ENCODE data around the gene EFCAB6. TPM values are rescaled to one million over a fixed set of nuclear protein-coding genes. Genes with fewer than 3 reads are reported as not detected.

The EFCAB6 gene
- polyA plus RNA-seq, 3 donors = not detected

DNA sequence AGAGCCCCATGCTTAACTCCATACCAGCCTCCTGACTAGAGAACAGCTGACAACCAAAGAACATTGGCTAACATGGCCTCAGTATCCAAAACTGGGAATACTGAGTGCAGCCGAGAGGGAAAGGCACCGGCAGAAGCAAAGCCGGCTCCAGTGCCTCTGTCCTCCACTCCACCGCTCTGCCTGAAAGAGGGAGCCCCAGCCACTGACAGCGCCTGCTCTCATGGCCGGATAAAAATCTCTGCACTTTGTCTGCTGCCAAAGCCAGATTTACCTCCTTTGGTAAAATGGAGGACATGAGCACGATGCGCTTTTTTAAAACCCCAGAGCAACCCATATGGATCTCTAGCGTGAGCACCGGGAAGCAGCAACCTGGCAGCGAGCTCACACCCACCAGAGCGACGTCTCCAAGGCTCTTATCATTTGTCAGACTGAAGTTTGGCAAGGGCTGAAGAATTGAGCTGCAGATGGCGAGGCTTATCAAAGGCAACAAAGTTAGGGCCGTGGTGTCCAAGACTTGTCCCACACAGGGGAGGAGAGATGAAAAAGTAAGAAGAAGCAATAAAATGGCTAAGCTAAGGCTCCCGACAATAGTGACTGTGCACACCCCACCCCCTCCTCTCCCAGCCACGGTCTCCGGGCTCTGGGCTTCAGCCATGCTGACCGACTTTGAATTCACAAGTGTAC, 71.4 kb downstream of the EFCAB6 start:
- Histone ChIP-seq H3K79me2 (ENCODE audit: insufficient read depth, low read length) (no peaks in the 10 kb centered on the region), H4K20me1 (ENCODE audit: insufficient read depth, low read length) (no peaks in the 10 kb centered on the region), H3K27ac (ENCODE audit: low read depth in 1 of 2, low read length in 2 of 2) (no peak overlapping the region), H3K9me3 (replicated peaks in 1 of 2; ENCODE audit: control insufficient read depth in 1 of 2, insufficient read depth in 1 of 2, low read length in 2 of 2) (no peaks in the 10 kb centered on the region), H3K4me1 (ENCODE audit: control insufficient read depth in 1 of 2, insufficient read depth in 2 of 2, low read length in 2 of 2) (no peaks in the 10 kb centered on the region), H3K36me3 (replicated peaks in 1 of 2; ENCODE audit: control insufficient read depth in 1 of 2, insufficient read depth in 2 of 2, low read length in 2 of 2) (no peaks in the 10 kb centered on the region), H3K4me2 (replicated peaks; ENCODE audit: extremely low read depth, low read length, poor library complexity, severe bottlenecking) (no peak overlapping the region), H3K27me3 (ENCODE audit: control insufficient read depth in 2 of 2, insufficient read depth in 2 of 2, low read length in 2 of 2) (no peaks in the 10 kb centered on the region), H2AFZ (ENCODE audit: insufficient read depth, low read depth, low read length, poor library complexity, severe bottlenecking) (no peak overlapping the region), H3K9ac (ENCODE audit: insufficient read depth, low read length, poor library complexity, severe bottlenecking) (no peak overlapping the region), H3K4me3 (replicated peaks in 1 of 3; ENCODE audit: low read depth in 2 of 3, low read length in 3 of 3) (no peak overlapping the region)
- Mint-ChIP-seq H3K27me3 (ENCODE audit: low read depth in 3 of 3) (peaks cover under 1 to 3% (median 3%) of the 10 kb centered on the region in 3 donors), H3K4me1 (no peaks in the 10 kb centered on the region), H3K27ac (no peak overlapping the region), H3K4me3 (no peak overlapping the region), H3K36me3 (no peaks in the 10 kb centered on the region), H3K9me3 (no peaks in the 10 kb centered on the region)
- intact Hi-C loops (cut with micrococcal nuclease) = no loop called here
- TF ChIP-seq, protein P1, sequence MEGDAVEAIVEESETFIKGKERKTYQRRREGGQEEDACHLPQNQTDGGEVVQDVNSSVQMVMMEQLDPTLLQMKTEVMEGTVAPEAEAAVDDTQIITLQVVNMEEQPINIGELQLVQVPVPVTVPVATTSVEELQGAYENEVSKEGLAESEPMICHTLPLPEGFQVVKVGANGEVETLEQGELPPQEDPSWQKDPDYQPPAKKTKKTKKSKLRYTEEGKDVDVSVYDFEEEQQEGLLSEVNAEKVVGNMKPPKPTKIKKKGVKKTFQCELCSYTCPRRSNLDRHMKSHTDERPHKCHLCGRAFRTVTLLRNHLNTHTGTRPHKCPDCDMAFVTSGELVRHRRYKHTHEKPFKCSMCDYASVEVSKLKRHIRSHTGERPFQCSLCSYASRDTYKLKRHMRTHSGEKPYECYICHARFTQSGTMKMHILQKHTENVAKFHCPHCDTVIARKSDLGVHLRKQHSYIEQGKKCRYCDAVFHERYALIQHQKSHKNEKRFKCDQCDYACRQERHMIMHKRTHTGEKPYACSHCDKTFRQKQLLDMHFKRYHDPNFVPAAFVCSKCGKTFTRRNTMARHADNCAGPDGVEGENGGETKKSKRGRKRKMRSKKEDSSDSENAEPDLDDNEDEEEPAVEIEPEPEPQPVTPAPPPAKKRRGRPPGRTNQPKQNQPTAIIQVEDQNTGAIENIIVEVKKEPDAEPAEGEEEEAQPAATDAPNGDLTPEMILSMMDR (IDR thresholded peaks at IDR 0.05) = no peak
- no peak for DNase-seq
- 86% methylated on average over 13 of the region's 19 CpGs for WGBS (ENCODE audit: insufficient coverage)

DNA sequence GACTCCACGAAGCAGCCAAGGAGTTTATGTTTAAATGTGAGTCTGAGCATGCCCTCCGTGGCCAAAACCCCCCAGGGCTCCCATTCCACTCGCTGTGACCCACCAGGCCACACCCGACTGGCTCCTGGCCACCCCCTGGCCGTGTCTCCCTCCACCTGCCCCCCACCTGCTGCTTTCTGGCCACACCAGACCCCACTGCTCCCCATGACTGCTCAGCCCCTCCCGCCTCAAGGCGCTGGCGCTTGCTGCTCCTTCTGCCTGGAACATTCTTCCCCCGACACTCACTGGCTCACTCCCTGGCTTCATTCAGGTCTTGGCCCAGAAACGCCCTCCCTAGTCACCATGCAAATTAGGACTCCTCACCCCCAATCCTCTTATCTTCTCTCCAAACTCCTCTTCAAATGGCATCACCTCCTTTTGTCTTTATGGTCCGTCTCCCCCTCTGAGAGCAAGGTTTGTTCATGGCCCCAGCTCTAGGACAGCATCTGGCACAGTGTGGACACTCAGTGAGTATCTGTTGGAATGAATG, 72.2 kb downstream of the EFCAB6 start:
- no peaks in the 10 kb centered on the region for H3K79me2 ChIP-seq (ENCODE audit: insufficient read depth, low read length)
- no peak overlapping the region for H2AFZ ChIP-seq (ENCODE audit: insufficient read depth, low read depth, low read length, poor library complexity, severe bottlenecking)
- H3K9ac ChIP-seq (ENCODE audit: insufficient read depth, low read length, poor library complexity, severe bottlenecking) = no peak overlapping the region
- Mint-ChIP-seq H3K27me3 (ENCODE audit: low read depth in 3 of 3) (peaks cover 3% of the 10 kb centered on the region in 3 donors), H3K4me3 (no peak overlapping the region), H3K36me3 (no peaks in the 10 kb centered on the region), H3K4me1 (no peaks in the 10 kb centered on the region), H3K27ac (no peak overlapping the region), H3K9me3 (no peaks in the 10 kb centered on the region)
- TF ChIP-seq, protein P1 (IDR thresholded peaks at IDR 0.05) = no peak
- H3K9me3 ChIP-seq (replicated peaks in 1 of 2; ENCODE audit: control insufficient read depth in 1 of 2, insufficient read depth in 1 of 2, low read length in 2 of 2) = no peaks in the 10 kb centered on the region
- intact Hi-C loops (cut with micrococcal nuclease) = no loop called here
- no peak overlapping the region for H3K4me3 ChIP-seq (replicated peaks in 1 of 3; ENCODE audit: low read depth in 2 of 3, low read length in 3 of 3)
- 91% methylated on average over 9 of the region's 11 CpGs for WGBS (ENCODE audit: insufficient coverage)
- no peaks in the 10 kb centered on the region for H4K20me1 ChIP-seq (ENCODE audit: insufficient read depth, low read length)
- no peak overlapping the region for H3K4me2 ChIP-seq (replicated peaks; ENCODE audit: extremely low read depth, low read length, poor library complexity, severe bottlenecking)
- DNase-seq = no peak
- no peak overlapping the region for H3K27ac ChIP-seq (ENCODE audit: low read depth in 1 of 2, low read length in 2 of 2)
- H3K36me3 ChIP-seq (replicated peaks in 1 of 2; ENCODE audit: control insufficient read depth in 1 of 2, insufficient read depth in 2 of 2, low read length in 2 of 2) = no peaks in the 10 kb centered on the region
- H3K4me1 ChIP-seq (ENCODE audit: control insufficient read depth in 1 of 2, insufficient read depth in 2 of 2, low read length in 2 of 2) = no peaks in the 10 kb centered on the region
- no peaks in the 10 kb centered on the region for H3K27me3 ChIP-seq (ENCODE audit: control insufficient read depth in 2 of 2, insufficient read depth in 2 of 2, low read length in 2 of 2)

Measured in CD14-positive monocyte (primary cell).